Tibial nerve (tissue), 4 donors: ENCODE results near the gene SDCCAG8. TPM values are rescaled to one million over a fixed set of nuclear protein-coding genes. Genes with fewer than 3 reads are reported as not detected.

ENCODE experiments used
- DNase-seq, 2 donors: peaks; one replicate each; pipeline ENCODE4 v3.0.0-alpha.2; 2019; ENCODE audit warnings: low spot score in 2 of 2
- H3K27ac ChIP-seq, 4 donors: fragments of 200-600 bp; sonication (generic) in 3 of 4; one replicate each; pipeline ENCODE4 v1.5.1; 2017 to 2019; ENCODE audit warnings: mild to moderate bottlenecking in 1 of 4
- H3K27me3 ChIP-seq, 2 donors: fragments of 200-600 bp; sonication (generic) in 1 of 2; one replicate each; pipeline versions ENCODE4 v1.5.1 to v1.6.0; 2017 to 2019
- H3K36me3 ChIP-seq, 3 donors: fragments of 200-600 bp; sonication (generic); one replicate each; pipeline ENCODE4 v1.5.1; 2018 to 2019
- H3K4me1 ChIP-seq, 4 donors: fragments of 200-600 bp; sonication (generic) in 3 of 4; one replicate each; pipeline ENCODE4 v1.5.1; 2017 to 2019
- H3K4me3 ChIP-seq, 4 donors: fragments of 200-600 bp; sonication (generic) in 3 of 4; one replicate each; pipeline ENCODE4 v1.5.1; 2017 to 2019; ENCODE audit warnings: mild to moderate bottlenecking in 1 of 4, moderate library complexity in 1 of 4
- H3K9me3 ChIP-seq, 4 donors: fragments of 200-600 bp; sonication (generic) in 3 of 4; one replicate each; pipeline ENCODE4 v1.5.1; 2017 to 2019
- EP300 ChIP-seq, 2 donors: sonication (generic); formaldehyde crosslinking; IDR thresholded peaks; one replicate each; pipeline ENCODE4 v1.6.1; 2017; ENCODE audit warnings: antibody characterized with exemption in 2 of 2, mild to moderate bottlenecking in 1 of 2
- POLR2A ChIP-seq, 2 donors: fragments of 450-650 bp; IDR thresholded peaks; one replicate each; pipeline ENCODE4 v1.6.1; 2017; ENCODE audit warnings: antibody characterized with exemption in 2 of 2, mild to moderate bottlenecking in 2 of 2, moderate library complexity in 2 of 2
- WGBS, 2 donors: methylation state at CpG; one replicate each; pipeline ENCODE4 v1.1.5; 2018; 5-methylcytosine and 5-hydroxymethylcytosine counted together
- total RNA-seq, 4 donors: library from RNA; depleted of rRNA; stranded (reverse); fragments of >200 nt; gene quantifications; one replicate each; pipeline ENCODE4 v1.1.0, GENCODE V29; 2016
- TF ChIP-seq, protein P1 (sequence below), 5 experiments: fragments of 200-600 bp in 3 of 5; fragments of 450-650 bp in 2 of 5; sonication (generic) in 3 of 5; IDR thresholded peaks; one replicate each; pipeline ENCODE4 v1.5.1; 2016 to 2019; ENCODE audit warnings: antibody characterized with exemption in 5 of 5, mild to moderate bottlenecking in 3 of 5, moderate library complexity in 2 of 5

SDCCAG8 gene
- total RNA-seq, 4 donors from 2014 or later: 39.0 to 86.5 (median 56.0) TPM

- Histone ChIP-seq H3K4me3 (no peak overlapping the region), H3K4me1 (peaks cover 0 to 16% (median 0%) of the 10 kb centered on the region in 4 donors), H3K27ac (no peak overlapping the region), H3K9me3 (no peaks in the 10 kb centered on the region), H3K27me3 (no peaks in the 10 kb centered on the region), H3K36me3 (peaks cover 0 to 23% (median 0%) of the 10 kb centered on the region in 3 donors)
- 53 to 66% methylated on average over 7 of the region's 7 CpGs for WGBS, 2 donors
- TF ChIP-seq EP300 (IDR thresholded peaks at IDR 0.05) (no peak), POLR2A (IDR thresholded peaks at IDR 0.05) (no peak)
- TF ChIP-seq, protein P1, sequence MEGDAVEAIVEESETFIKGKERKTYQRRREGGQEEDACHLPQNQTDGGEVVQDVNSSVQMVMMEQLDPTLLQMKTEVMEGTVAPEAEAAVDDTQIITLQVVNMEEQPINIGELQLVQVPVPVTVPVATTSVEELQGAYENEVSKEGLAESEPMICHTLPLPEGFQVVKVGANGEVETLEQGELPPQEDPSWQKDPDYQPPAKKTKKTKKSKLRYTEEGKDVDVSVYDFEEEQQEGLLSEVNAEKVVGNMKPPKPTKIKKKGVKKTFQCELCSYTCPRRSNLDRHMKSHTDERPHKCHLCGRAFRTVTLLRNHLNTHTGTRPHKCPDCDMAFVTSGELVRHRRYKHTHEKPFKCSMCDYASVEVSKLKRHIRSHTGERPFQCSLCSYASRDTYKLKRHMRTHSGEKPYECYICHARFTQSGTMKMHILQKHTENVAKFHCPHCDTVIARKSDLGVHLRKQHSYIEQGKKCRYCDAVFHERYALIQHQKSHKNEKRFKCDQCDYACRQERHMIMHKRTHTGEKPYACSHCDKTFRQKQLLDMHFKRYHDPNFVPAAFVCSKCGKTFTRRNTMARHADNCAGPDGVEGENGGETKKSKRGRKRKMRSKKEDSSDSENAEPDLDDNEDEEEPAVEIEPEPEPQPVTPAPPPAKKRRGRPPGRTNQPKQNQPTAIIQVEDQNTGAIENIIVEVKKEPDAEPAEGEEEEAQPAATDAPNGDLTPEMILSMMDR (IDR thresholded peaks at IDR 0.05): no peak
- DNase-seq: no peak
Measured at GRCh38 chr1:243320224-243320623, 64.4 kb downstream of the SDCCAG8 start.

- no peak for DNase-seq
- WGBS, 2 donors: 84 to 91% methylated on average over 3 of the region's 3 CpGs
- H3K4me3 ChIP-seq: no peak overlapping the region
- no peaks in the 10 kb centered on the region for H3K4me1 ChIP-seq
- H3K27ac ChIP-seq: no peak overlapping the region
- H3K36me3 ChIP-seq: peaks cover 0 to 21% (median 0%) of the 10 kb centered on the region in 3 donors
- no peaks in the 10 kb centered on the region for H3K27me3 ChIP-seq
- H3K9me3 ChIP-seq: no peaks in the 10 kb centered on the region
- TF ChIP-seq POLR2A (IDR thresholded peaks at IDR 0.05): no peak
- TF ChIP-seq, protein P1 (IDR thresholded peaks at IDR 0.05): no peak
- no peak for TF ChIP-seq EP300 (IDR thresholded peaks at IDR 0.05)
Measured at GRCh38 chr1:243322326-243322725, 66.5 kb downstream of the SDCCAG8 start.

DNA sequence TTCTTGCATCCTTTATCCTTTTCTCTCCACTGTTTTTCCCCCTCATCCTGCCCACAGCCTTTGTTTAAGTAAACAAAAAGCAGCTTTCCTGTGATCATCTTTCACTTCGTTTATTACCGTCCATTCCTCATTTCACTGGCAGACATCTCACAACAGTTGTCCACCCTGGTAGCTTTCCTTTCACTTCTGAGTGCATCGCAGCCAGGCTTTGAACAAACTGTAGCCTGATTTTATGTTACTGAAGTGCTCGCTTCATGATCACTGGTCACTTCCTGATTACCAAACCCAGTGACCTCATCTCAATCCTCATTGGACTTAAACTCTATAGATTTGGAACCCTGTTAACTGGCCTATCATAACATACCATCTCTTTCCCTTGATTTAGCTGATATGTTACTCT, 67.7 kb downstream of the SDCCAG8 start:
- no peak for TF ChIP-seq EP300 (IDR thresholded peaks at IDR 0.05)
- no peak for TF ChIP-seq POLR2A (IDR thresholded peaks at IDR 0.05)
- TF ChIP-seq, protein P1 (IDR thresholded peaks at IDR 0.05): no peak
- Histone ChIP-seq H3K9me3 (no peaks in the 10 kb centered on the region), H3K4me1 (no peaks in the 10 kb centered on the region), H3K36me3 (peaks cover 0 to 18% (median 0%) of the 10 kb centered on the region in 3 donors), H3K4me3 (no peak overlapping the region), H3K27ac (no peak overlapping the region), H3K27me3 (no peaks in the 10 kb centered on the region)
- WGBS, 2 donors: 76 to 79% methylated on average over 4 of the region's 4 CpGs
- no peak for DNase-seq

GRCh38 chr1:243325305-243325890, 69.6 kb downstream of the SDCCAG8 start:
- no peak for TF ChIP-seq EP300 (IDR thresholded peaks at IDR 0.05)
- TF ChIP-seq, protein P1 (IDR thresholded peaks at IDR 0.05): peak; percentile 65 to 87 (median 71)
- no peak for TF ChIP-seq POLR2A (IDR thresholded peaks at IDR 0.05)
- no peak overlapping the region for H3K4me3 ChIP-seq
- no peaks in the 10 kb centered on the region for H3K9me3 ChIP-seq
- DNase-seq: peak in 1 of 2 donors; percentile 75
- no peaks in the 10 kb centered on the region for H3K27me3 ChIP-seq
- peaks cover 0 to 10% (median 0%) of the 10 kb centered on the region in 3 donors for H3K36me3 ChIP-seq
- H3K4me1 ChIP-seq: no peaks in the 10 kb centered on the region
- no peak overlapping the region for H3K27ac ChIP-seq
- WGBS, 2 donors: 0% methylated on average over 1 of the region's 1 CpG

GRCh38 chr1:243332440-243332839, 76.6 kb downstream of the SDCCAG8 start:
- peaks cover 0 to 65% (median 0%) of the 10 kb centered on the region in 3 donors for H3K36me3 ChIP-seq
- 90% methylated on average over 18 of the region's 18 CpGs for WGBS, 2 donors

More at GRCh38 chr1:243332440-243332839, 76.6 kb downstream of the SDCCAG8 start:
- TF ChIP-seq POLR2A (IDR thresholded peaks at IDR 0.05) (no peak), EP300 (IDR thresholded peaks at IDR 0.05) (no peak)
- TF ChIP-seq, protein P1 (IDR thresholded peaks at IDR 0.05): no peak
- H3K4me3 ChIP-seq: no peak overlapping the region
- H3K27me3 ChIP-seq: no peaks in the 10 kb centered on the region
- H3K27ac ChIP-seq: no peak overlapping the region
- DNase-seq: no peak
- H3K4me1 ChIP-seq: no peaks in the 10 kb centered on the region
- H3K9me3 ChIP-seq: no peaks in the 10 kb centered on the region
